Caco-2 (cell line): ENCODE measurements around the gene AMPD2. TPM values are rescaled to one million over a fixed set of nuclear protein-coding genes. Genes with fewer than 3 reads are reported as not detected.
"Not testable (repeated sequence)": the region's sequence is repeated elsewhere in the genome, so short reads cannot be mapped to it uniquely, and the experiment has no call there.

Source experiments
- BruUV-seq: library from RNA; stranded (reverse); fragments of 400-500 nt; replicated peaks from 2 replicates; lab custom pipeline; 2021; lab: Mats Ljungman, UMichigan
- CTCF ChIA-PET: fragments of 300-600 bp; sonication (Branson Sonifier 250); formaldehyde crosslinking; loops from one replicate; lab custom pipeline; 2022; ENCODE audit warnings: antibody characterized with exemption; lab: Charles Lee
- POLR2A ChIA-PET: fragments of 300-600 bp; sonication (Branson Sonifier 250); formaldehyde crosslinking; loops from one replicate; lab custom pipeline; 2022; ENCODE audit warnings: antibody characterized with exemption; lab: Charles Lee
- DNase-seq, 2 experiments: peaks; one replicate each; pipeline versions ENCODE4 v3.0.0 to v3.0.0-alpha.2; 2020 to 2022
- H3K27me3 ChIP-seq: replicated peaks from 2 replicates; pipeline ENCODE4 v1.6.0; 2011; ENCODE audit warnings: low read length; ENCODE audit not compliant: control insufficient read depth, insufficient read depth
- H3K36me3 ChIP-seq: 2 replicates; pipeline ENCODE4 v1.5.1; 2011; ENCODE audit warnings: low read length; ENCODE audit not compliant: control insufficient read depth, insufficient read depth
- H3K4me1 ChIP-seq: fragments of 250-450 bp; sonication (Bioruptor Pico); 2 replicates; pipeline ENCODE4 v1.5.1; 2020; ENCODE audit warnings: mild to moderate bottlenecking
- H3K4me3 ChIP-seq: 2 replicates; pipeline ENCODE4 v1.5.1; 2011; ENCODE audit warnings: low read depth, mild to moderate bottlenecking, control low read depth, low read length
- H3K9me3 ChIP-seq: fragments of 250-450 bp; sonication (Bioruptor Pico); 2 replicates; pipeline ENCODE4 v1.5.1; 2020; ENCODE audit warnings: mild to moderate bottlenecking, moderate library complexity
- H3K27ac Mint-ChIP-seq: one replicate; pipeline ENCODE4 v1.8.0; 2022; ENCODE audit warnings: mixed read lengths; ENCODE audit not compliant: unreplicated experiment
- H3K27me3 Mint-ChIP-seq: one replicate; pipeline ENCODE4 v1.8.0; 2022; ENCODE audit warnings: mixed read lengths; ENCODE audit not compliant: insufficient read depth, unreplicated experiment
- H3K36me3 Mint-ChIP-seq: one replicate; pipeline ENCODE4 v1.8.0; 2022; ENCODE audit warnings: mild to moderate bottlenecking, mixed read lengths; ENCODE audit not compliant: insufficient read depth, unreplicated experiment
- H3K4me1 Mint-ChIP-seq: one replicate; pipeline ENCODE4 v1.8.0; 2022; ENCODE audit warnings: low read depth, mixed read lengths; ENCODE audit not compliant: unreplicated experiment
- H3K4me3 Mint-ChIP-seq: one replicate; pipeline ENCODE4 v1.8.0; 2022; ENCODE audit warnings: mild to moderate bottlenecking, moderate library complexity, mixed read lengths; ENCODE audit not compliant: unreplicated experiment
- H3K9me3 Mint-ChIP-seq: one replicate; pipeline ENCODE4 v1.8.0; 2022; ENCODE audit warnings: mixed read lengths; ENCODE audit not compliant: unreplicated experiment
- intact Hi-C: fragments of 100-400 bp; cut with micrococcal nuclease; formaldehyde crosslinking; loops from one replicate; pipeline ENCODE4 v1.10.0; 2022; ENCODE audit not compliant: unreplicated experiment
- total RNA-seq: library from RNA; stranded (reverse); gene quantifications from 2 replicates; pipeline ENCODE4 v1.2.3, GENCODE V29; 2022
- TF ChIP-seq, protein P1 (sequence below), 2 experiments: fragments of 200-600 bp in 1 of 2; IDR thresholded peaks; 1 replicate in 1 of 2; 2 replicates in 1 of 2; pipeline versions ENCODE4 v1.5.1 to v1.8.0; 2011 to 2022; ENCODE audit warnings: antibody characterized with exemption in 1 of 2, control low read depth in 1 of 2, inconsistent platforms in 1 of 2, low read depth in 1 of 2, low read length in 1 of 2, mild to moderate bottlenecking in 1 of 2, moderate library complexity in 1 of 2; ENCODE audit not compliant: insufficient read depth in 1 of 2, severe bottlenecking in 1 of 2, unreplicated experiment in 1 of 2

The AMPD2 gene
- total RNA-seq, 1 experiment from 2014 or later = 40.3 TPM

DNA sequence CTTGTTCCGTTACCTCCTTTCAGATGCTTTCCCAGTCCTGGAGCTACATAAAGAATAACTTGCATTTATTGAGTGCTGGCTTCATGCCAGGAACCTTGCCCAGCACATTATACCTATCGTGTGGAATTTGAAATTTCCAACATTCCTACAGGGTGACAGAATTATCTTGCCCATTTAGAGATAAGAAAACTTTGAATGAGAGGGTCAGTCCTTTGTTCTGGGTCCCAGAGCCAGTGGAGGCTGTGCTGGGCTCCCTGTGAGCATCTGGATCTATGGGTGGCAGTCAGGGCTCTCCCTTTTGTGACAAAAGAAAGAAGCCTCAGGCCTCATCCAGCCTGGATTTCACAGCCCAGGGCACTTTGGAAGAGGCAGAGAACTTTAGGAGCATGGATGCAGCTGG lies 39.5 kb downstream of the AMPD2 start:
- Histone ChIP-seq H3K4me1 (no peaks in the 10 kb centered on the region), H3K4me3 (no peak overlapping the region), H3K9me3 (no peaks in the 10 kb centered on the region), H3K36me3 (no peaks in the 10 kb centered on the region), H3K27me3 (no peaks in the 10 kb centered on the region)
- no peaks in the 10 kb centered on the region for H3K9me3 Mint-ChIP-seq
- no peaks in the 10 kb centered on the region for H3K36me3 Mint-ChIP-seq
- H3K4me1 Mint-ChIP-seq = peaks cover 12% of the 10 kb centered on the region
- intact Hi-C loops = loop anchor here (5.0 kb wide), 1 partner anchor 113 kb away; no protein-coding TSS in a partner anchor
- no TSS peak for BruUV-seq
- TF ChIP-seq, protein P1, sequence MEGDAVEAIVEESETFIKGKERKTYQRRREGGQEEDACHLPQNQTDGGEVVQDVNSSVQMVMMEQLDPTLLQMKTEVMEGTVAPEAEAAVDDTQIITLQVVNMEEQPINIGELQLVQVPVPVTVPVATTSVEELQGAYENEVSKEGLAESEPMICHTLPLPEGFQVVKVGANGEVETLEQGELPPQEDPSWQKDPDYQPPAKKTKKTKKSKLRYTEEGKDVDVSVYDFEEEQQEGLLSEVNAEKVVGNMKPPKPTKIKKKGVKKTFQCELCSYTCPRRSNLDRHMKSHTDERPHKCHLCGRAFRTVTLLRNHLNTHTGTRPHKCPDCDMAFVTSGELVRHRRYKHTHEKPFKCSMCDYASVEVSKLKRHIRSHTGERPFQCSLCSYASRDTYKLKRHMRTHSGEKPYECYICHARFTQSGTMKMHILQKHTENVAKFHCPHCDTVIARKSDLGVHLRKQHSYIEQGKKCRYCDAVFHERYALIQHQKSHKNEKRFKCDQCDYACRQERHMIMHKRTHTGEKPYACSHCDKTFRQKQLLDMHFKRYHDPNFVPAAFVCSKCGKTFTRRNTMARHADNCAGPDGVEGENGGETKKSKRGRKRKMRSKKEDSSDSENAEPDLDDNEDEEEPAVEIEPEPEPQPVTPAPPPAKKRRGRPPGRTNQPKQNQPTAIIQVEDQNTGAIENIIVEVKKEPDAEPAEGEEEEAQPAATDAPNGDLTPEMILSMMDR (IDR thresholded peaks at IDR 0.05; ENCODE audit: insufficient read depth in 1 of 2, low read depth in 1 of 2, low read length in 1 of 2, severe bottlenecking in 1 of 2, unreplicated experiment in 1 of 2) = no peak
- no peak overlapping the region for H3K27ac Mint-ChIP-seq
- ChIA-PET CTCF (interaction anchor here (1.6 kb wide), 1 partner anchor 19 kb away, joined by 3 read pairs; no protein-coding TSS in a partner anchor), POLR2A (no interaction called here)
- no peak for DNase-seq
- H3K27me3 Mint-ChIP-seq = no peaks in the 10 kb centered on the region
- no peak overlapping the region for H3K4me3 Mint-ChIP-seq

GRCh38 chr1:109659997-109660690 lies 40.5 kb downstream of the AMPD2 start:
- Histone ChIP-seq H3K36me3 (no peaks in the 10 kb centered on the region), H3K27me3 (no peaks in the 10 kb centered on the region), H3K4me1 (no peaks in the 10 kb centered on the region), H3K4me3 (no peak overlapping the region), H3K9me3 (no peaks in the 10 kb centered on the region)
- no TSS peak for BruUV-seq
- no peak for DNase-seq
- Mint-ChIP-seq H3K4me3 (no peak overlapping the region), H3K36me3 (no peaks in the 10 kb centered on the region), H3K4me1 (peaks cover 6% of the 10 kb centered on the region), H3K9me3 (no peaks in the 10 kb centered on the region), H3K27ac (no peak overlapping the region), H3K27me3 (no peaks in the 10 kb centered on the region)
- intact Hi-C loops = loop anchor here (5.0 kb wide), 1 partner anchor 112 kb away; no protein-coding TSS in a partner anchor
- TF ChIP-seq, protein P1 (IDR thresholded peaks at IDR 0.05; ENCODE audit: insufficient read depth in 1 of 2, low read depth in 1 of 2, low read length in 1 of 2, severe bottlenecking in 1 of 2, unreplicated experiment in 1 of 2) = no peak
- ChIA-PET CTCF (interaction anchor here (0.6 to 1.6 kb wide), 2 partner anchors 20 to 120 kb away, joined by 3 to 4 read pairs; no protein-coding TSS in a partner anchor), POLR2A (no interaction called here)

DNA sequence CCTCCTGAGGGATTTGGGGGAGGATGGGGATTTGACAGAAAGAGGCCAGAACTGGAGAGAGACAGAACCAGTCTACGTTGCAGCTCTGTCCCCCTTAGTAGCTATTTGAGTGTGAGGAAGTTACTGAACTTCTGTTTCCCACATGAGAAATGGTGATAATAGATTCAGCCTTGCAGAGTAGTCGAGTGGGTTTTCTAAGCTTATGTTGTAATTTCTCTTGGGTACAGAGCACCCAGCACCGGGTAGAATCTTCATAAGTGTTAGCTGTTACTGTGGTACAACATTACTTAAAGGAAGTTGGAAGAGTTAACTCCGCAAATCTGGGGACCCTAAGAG lies 41.0 kb downstream of the AMPD2 start:
- H3K27me3 ChIP-seq, intact Hi-C loops: not testable (repeated sequence)
- BruUV-seq = TSS peak; percentile 14

More for the DNA sequence above, 41.0 kb downstream of the AMPD2 start:
- H3K27me3 Mint-ChIP-seq, H3K4me3 ChIP-seq, H3K36me3 Mint-ChIP-seq, H3K9me3 Mint-ChIP-seq, POLR2A ChIA-PET, H3K4me1 ChIP-seq, H3K4me1 Mint-ChIP-seq, H3K4me3 Mint-ChIP-seq, DNase-seq, H3K27ac Mint-ChIP-seq, H3K9me3 ChIP-seq, H3K36me3 ChIP-seq: not testable (repeated sequence)
- CTCF ChIA-PET = interaction anchor here (0.6 to 1.6 kb wide), 2 partner anchors 21 to 120 kb away, joined by 3 to 4 read pairs; no protein-coding TSS in a partner anchor
